GM21723 (cell line): ENCODE results near the gene EDIL3.
"Not testable (repeated sequence)": the region's sequence is repeated elsewhere in the genome, so short reads cannot be mapped to it uniquely, and the experiment has no call there.

ENCODE experiments used
- ATAC-seq: cut with Tn5 transposase; IDR thresholded peaks from one replicate; pipeline ENCODE4 v1.9.1; 2021; ENCODE audit warnings: mild to moderate bottlenecking, moderate library complexity; ENCODE audit not compliant: unreplicated experiment

Gene EDIL3

GRCh38 chr5:84080908-84081307, 303.8 kb downstream of the EDIL3 start:
- no peak for ATAC-seq

GRCh38 chr5:84072339-84072738, 312.3 kb downstream of the EDIL3 start:
- ATAC-seq, result no peak

GRCh38 chr5:84069608-84070179, 315.0 kb downstream of the EDIL3 start:
- ATAC-seq, result no peak

GRCh38 chr5:84063041-84063440, 321.6 kb downstream of the EDIL3 start:
- no peak for ATAC-seq

GRCh38 chr5:84059672-84060071, 325.0 kb downstream of the EDIL3 start:
- no peak for ATAC-seq

- no peak for ATAC-seq
Measured at GRCh38 chr5:84058561-84058960, 326.1 kb downstream of the EDIL3 start.

GRCh38 chr5:84057211-84057610, 327.5 kb downstream of the EDIL3 start:
- no peak for ATAC-seq

- no peak for ATAC-seq
Measured at GRCh38 chr5:84045964-84046363, 338.7 kb downstream of the EDIL3 start.

- no peak for ATAC-seq
Measured at GRCh38 chr5:84036842-84037241, 347.8 kb downstream of the EDIL3 start.

GRCh38 chr5:84032324-84032723, 352.4 kb downstream of the EDIL3 start:
- no peak for ATAC-seq

- ATAC-seq, result no peak
Measured at GRCh38 chr5:84028093-84028492, 356.6 kb downstream of the EDIL3 start.

GRCh38 chr5:84018521-84018920, 366.2 kb downstream of the EDIL3 start:
- ATAC-seq, result not testable (repeated sequence)

- ATAC-seq, result no peak
Measured at GRCh38 chr5:84017523-84018172, 367.0 kb downstream of the EDIL3 start.

- ATAC-seq, result no peak
Measured at GRCh38 chr5:84016085-84016484, 368.6 kb downstream of the EDIL3 start.

GRCh38 chr5:84014966-84015365, 369.7 kb downstream of the EDIL3 start:
- ATAC-seq, result no peak

- no peak for ATAC-seq
Measured at GRCh38 chr5:83993803-83994202, 390.9 kb downstream of the EDIL3 start.

GRCh38 chr5:83991566-83992224, 393.0 kb downstream of the EDIL3 start:
- ATAC-seq, result no peak

GRCh38 chr5:83988293-83988685, 396.4 kb downstream of the EDIL3 start:
- ATAC-seq, result no peak

GRCh38 chr5:83987513-83988292, 397.0 kb downstream of the EDIL3 start:
- ATAC-seq, result no peak

- no peak for ATAC-seq
Measured at GRCh38 chr5:83983852-83984251, 400.8 kb downstream of the EDIL3 start.

- no peak for ATAC-seq
Measured at GRCh38 chr5:83973925-83974815, 410.5 kb downstream of the EDIL3 start.
